ENCODE data around the gene ARMC12.
"Not testable (repeated sequence)": the region's sequence is repeated elsewhere in the genome, so short reads cannot be mapped to it uniquely, and the experiment has no call there.

The ARMC12 gene, protein sequence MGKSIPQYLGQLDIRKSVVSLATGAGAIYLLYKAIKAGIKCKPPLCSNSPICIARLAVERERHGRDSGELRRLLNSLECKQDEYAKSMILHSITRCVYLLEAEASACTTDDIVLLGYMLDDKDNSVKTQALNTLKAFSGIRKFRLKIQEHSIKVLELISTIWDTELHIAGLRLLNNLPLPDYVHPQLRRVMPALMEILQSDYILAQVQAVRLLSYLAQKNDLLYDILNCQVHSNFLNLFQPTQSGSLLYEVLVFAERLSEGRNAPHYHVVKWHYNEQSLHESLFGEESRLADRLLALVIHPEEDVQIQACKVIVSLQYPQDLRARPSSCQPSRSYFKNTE

DNA sequence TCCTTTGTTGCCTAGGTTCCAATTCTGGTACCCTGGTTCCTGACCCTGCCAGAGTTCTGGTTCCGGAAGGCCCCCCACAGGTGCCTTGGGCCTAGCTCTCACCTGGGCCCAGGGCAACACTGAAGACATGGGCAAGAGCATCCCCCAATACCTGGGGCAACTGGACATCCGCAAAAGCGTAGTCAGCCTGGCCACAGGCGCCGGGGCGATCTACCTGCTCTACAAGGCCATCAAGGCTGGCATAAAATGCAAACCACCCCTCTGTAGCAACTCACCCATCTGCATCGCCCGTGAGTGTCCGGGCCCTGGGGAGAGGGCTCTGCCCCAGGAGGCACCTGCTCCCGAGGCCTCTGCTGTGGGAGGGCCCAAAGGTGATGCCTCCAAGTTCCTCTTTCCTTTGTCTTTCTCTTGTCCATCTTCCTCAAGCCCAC is at the start of gene ARMC12:
TSS of gene ARMC12 (plus strand) at position 51 of the 431 bp plus-strand sequence. CDS start at position 128, 77 bp downstream.
- DNase-seq (ENCODE audit: low read depth in 2 of 2) = no peak

GRCh38 chr6:35687658-35688604 is 48.9 kb upstream of the ARMC12 start:
- DNase-seq (ENCODE audit: low read depth in 2 of 2) = peak; percentile 40 to 47

DNA sequence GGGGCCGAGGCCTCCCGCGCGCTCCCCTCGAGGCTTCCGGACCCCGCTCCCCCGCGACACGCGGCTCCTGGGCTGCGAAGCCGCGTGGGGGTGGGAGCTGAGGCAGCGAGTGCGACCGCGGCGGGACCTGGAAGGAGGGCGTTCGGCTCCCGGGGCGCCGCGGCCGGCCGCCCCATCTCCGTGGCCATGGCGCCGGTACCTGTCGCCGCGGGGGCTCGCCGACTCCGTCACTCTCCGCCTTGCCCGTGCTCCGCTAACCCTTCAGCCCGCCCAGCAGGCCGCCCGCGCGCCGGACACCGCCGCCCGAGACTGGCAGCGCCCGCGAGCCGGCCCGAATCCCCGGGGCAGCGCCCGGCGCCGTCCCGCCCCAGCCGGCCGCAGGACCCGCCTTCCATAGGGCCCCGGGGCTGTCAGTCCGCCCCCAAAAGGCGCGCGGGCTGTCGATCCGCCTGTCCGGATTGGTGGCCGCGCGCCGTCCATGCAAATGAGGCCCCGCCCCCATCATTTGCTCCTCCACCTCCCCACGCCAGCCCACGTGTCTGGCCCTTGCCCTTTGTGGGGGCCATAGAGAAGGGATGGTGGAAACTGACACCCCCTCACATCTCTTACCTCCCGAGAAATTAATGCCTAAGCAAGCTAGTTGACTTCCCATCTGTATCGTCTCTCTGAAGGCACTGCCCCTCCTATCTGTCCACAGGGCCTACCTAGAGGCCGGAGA is 48.1 kb upstream of the ARMC12 start, which contains the start of gene FKBP5:
TSS of gene FKBP5 (minus strand) at position 311 of the 718 bp plus-strand sequence. CDS start 46,091 bp downstream, outside the sequence.
- peak; percentile 84 to 92 for DNase-seq (ENCODE audit: low read depth in 2 of 2)

- not testable (repeated sequence) for DNase-seq (ENCODE audit: low read depth in 2 of 2)
Observed at GRCh38 chr6:35690006-35690405, 46.8 kb upstream of the ARMC12 start.

DNA sequence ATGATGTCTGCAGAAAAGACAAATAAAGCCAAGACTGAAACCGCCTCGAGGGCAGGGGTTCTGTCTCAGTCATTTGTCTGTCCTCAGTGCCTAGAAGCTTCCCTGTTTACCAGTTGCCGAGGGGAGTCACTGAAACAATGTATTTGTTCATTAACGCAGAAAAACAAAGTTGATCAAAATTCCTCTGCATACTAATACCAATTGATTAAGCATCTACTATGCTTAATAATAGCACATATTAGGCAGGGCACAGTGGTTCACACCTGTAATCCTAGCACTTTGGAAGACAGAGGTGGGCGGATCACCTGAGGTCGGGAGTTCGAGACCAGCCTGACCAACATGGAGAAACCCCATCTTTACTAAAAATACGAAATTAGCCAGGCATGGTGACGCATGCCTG is 46.3 kb upstream of the ARMC12 start:
- DNase-seq (ENCODE audit: low read depth in 2 of 2) = no peak

GRCh38 chr6:35691027-35691824 is 45.6 kb upstream of the ARMC12 start:
- no peak for DNase-seq (ENCODE audit: low read depth in 2 of 2)

- no peak for DNase-seq (ENCODE audit: low read depth in 2 of 2)
Observed at GRCh38 chr6:35694462-35694861, 42.4 kb upstream of the ARMC12 start.

DNA sequence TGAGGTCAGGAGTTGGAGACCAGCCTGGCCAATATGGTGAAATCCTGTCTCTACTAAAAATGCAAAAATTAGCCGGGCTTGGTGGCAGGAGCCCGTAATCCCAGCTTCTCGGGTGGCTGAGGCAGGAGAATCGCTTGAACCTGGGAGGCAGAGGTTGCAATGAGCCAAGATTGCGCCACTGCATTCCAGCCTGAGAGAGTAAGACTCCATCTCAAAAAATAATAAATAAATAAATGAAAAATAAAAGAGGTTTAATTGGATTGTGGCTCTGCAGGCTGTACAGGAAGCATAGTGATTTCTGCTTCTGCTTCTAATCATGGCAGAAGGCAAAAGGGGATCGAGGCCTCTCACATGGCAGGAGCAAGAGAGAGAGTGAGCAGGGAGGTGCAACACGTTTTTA is 38.4 kb upstream of the ARMC12 start:
- DNase-seq (ENCODE audit: low read depth in 2 of 2) = not testable (repeated sequence)

- no peak for DNase-seq (ENCODE audit: low read depth in 2 of 2)
Observed at GRCh38 chr6:35698858-35699257, 38.0 kb upstream of the ARMC12 start.

DNA sequence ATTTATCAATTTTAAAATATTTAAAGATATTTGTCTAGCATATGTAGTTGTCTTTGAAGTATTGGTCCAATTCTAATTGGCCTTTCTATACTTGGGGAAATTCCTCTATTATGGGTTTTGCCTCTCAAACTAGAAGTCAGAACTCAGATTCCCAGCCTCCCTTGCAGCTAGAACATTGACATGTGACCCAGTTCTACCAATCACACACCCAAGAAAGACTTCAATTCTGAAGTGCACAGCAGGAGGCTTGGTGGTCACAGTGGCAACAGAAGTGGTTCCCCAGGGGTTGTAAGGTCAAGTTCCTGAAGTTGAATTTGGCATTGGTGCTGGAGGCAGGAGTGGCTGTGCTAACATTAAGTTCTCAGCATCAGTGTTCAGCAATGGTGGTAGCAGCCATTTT is 33.3 kb upstream of the ARMC12 start:
- DNase-seq (ENCODE audit: low read depth in 2 of 2) = no peak

- DNase-seq (ENCODE audit: low read depth in 2 of 2) = no peak
Observed at GRCh38 chr6:35706468-35706867, 30.4 kb upstream of the ARMC12 start.

DNA sequence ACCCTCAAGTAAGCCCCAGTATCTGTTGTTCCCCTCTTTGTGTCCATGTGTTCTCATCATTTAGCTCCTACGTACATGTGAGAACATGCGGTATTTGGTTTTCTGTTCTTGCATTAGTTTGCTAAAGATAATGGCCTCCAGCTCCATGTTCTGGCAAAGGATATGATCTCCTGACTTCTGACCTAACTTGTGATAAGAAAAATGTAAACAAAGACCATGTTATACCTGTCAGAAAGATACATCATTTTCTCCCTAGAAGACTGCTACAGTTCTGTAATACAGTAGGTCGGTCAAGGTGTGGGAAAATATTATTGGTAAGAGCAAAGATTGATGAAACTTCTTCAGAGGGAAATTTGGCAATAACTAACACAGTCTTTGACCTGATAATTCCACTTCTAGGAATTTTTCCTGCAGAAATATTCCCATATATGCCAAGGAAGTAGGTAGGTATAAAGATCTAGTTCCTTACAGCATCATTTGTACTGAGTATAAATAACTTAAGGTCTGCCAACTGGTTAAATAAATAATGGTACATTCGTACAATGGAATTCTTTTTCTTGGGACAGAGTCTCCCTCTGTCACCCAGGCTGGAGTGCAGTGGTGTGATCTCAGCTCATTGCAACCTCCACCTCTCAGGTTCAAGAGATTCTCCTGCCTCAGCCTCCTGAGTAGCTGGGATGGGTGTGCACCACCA is 29.0 kb upstream of the ARMC12 start:
- DNase-seq (ENCODE audit: low read depth in 2 of 2) = no peak

GRCh38 chr6:35708585-35708984 is 28.2 kb upstream of the ARMC12 start:
- no peak for DNase-seq (ENCODE audit: low read depth in 2 of 2)

DNA sequence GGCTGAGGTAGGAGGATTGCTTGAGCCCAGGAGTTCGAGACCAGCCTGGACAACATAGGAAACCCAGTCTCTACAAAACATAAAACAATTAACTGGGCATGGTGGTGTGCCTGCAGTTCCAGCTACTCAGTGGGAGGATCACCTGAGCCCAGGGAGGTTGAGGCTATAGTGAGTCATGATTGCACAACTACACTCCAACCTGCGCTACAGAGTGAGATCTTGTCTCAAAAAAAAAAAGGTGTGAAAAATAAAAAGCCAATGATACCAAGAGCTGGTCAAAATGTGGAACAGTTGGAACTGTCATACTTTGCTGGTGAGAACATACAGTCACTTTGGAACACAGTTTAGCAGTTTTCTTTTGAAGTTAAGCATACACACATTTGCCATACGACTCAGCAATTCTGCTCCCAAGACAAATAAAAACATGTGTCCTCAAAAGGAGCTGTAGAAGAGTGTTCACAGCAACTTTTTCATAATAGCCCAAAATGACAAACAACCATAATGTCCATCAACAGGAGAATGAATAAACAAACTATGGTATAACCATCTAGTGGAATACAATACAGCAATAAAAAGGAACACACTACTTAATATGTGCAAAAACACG is 26.5 kb upstream of the ARMC12 start:
- peak in 1 of 2 donors; percentile 26 for DNase-seq (ENCODE audit: low read depth in 2 of 2)

DNA sequence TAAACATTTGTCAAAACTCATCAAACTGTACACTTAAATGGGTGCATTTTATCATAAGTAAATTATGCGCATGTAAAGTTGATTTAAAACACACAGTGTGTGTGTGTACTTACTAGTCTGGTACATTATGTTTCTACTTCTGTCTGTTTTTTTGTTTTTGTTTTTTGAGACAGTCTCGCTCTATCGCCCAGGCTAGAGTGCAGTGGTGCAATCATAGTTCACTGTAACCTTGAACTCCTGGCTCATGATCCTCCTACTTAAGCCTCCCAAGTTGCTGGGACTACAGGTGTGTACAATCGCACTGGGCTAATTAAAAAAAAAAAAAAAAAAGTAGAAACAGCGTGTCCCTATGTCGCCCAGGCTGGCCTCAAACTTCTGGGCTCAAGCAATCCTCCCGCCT is 25.1 kb upstream of the ARMC12 start:
- DNase-seq (ENCODE audit: low read depth in 2 of 2) = no peak

DNA sequence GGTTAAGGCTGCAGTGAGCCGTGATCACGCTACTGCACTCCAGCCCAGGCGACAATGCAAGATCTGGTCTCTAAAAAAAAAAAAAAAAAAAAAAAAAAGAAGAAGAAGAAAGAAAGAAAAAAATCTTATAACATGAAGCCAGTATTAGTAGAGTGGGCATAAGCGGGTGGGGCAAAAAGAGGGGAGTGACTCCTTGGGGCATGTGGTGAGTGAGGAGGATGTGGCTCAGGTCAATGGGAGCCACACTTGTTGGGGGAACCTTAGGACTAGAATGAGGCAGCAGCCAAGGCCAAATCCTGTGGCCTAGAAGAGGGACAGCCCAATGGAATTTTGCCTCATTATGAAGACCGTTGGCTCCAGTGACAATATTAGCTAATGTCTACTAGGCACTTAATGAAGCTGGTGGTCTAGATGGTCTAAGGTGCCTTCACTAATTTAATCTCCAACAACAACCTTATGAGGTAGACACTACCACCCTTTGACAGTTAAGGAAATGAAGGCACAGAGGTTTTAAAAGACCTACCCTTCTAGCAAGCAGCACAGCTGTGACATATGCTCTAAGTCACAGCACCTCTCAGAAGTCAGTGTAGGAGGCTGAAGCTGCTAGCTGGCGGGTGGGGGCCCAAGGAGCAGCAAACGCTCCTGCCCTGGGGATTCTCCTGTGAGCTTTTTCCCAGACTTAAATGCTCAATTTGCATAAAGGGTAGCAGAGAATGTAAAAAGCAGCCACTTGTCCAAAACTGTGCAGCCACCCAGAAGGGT is 23.6 kb upstream of the ARMC12 start:
- DNase-seq (ENCODE audit: low read depth in 2 of 2) = no peak

- DNase-seq (ENCODE audit: low read depth in 2 of 2) = no peak
Observed at GRCh38 chr6:35716798-35717197, 20.0 kb upstream of the ARMC12 start.

DNA sequence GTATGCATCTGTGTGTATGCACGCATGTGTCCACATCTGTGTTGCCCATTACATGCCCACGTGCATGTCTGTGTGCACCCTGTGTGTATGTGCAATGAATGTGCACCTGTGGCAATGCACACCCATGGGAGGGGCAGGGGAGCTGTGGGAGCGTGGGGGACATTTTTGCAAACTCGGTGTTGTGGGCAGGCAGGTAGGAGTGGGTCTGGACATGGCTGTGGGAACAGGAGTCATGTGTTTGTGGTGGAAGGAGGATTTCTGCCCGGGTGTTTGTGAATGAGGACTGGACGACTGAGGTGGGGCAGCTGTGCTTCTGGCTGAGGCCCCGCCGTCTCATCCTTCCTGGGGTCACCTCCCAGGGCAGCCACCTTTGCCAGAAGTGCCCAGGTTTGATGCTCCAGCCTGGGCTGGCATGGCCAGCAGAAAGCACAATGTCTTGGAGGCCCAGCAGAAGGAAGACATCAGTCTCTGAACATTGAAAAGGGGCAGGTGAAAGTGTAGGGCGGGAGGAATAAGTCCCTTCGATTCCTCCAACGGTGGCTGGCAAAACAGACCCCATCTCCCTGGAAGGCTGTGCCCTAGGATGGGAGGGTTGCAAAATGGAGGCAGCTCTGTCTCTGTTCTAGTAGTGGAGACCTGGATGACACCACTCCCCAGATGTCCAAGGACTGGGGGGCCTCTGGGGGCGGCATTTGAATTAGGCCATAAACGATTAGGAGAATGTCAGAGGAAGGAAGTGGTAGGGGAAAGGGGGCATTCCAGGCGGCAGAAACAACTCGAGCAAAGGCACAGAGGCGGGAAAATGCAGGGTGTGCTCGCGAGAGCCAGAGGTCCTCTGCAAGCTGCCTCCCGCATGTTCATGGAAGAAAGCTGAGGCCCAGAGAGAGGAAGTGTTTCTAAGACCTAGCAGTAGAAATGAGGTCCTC is 19.1 kb upstream of the ARMC12 start:
- no peak for DNase-seq (ENCODE audit: low read depth in 2 of 2)

Data from stimulated activated CD4-positive, alpha-beta T cell treated with anti-CD3 and anti-CD28 coated beads, Interleukin-4, amount 100 ng/mL, for 48 hours (primary cell).